HCT116 (cell line): Measurements from ENCODE around the gene SNRPD2. TPM values are rescaled to one million over a fixed set of nuclear protein-coding genes. Genes with fewer than 3 reads are reported as not detected.

Experiments used
- ATAC-seq: fragments of 200-7000 bp; cut with Tn5 transposase; 2 replicates; pipeline ENCODE4 v1.9.1; 2020; ENCODE audit warnings: mild to moderate bottlenecking, moderate library complexity
- BruUV-seq: library from RNA; stranded (reverse); fragments of 400-500 nt; replicated peaks from 2 replicates; lab custom pipeline; 2021; lab: Mats Ljungman, UMichigan
- CTCF ChIA-PET: fragments of 300-600 bp; sonication (Branson Sonifier 250); formaldehyde crosslinking; loops from one replicate; lab custom pipeline; 2021; ENCODE audit warnings: antibody characterized with exemption; lab: Charles Lee
- POLR2A ChIA-PET: fragments of 300-600, 350-600 bp; sonication (Branson Sonifier 250); formaldehyde crosslinking; loops from one replicate; lab custom pipeline; 2021; ENCODE audit warnings: antibody characterized with exemption; lab: Charles Lee
- RAD21 ChIA-PET, 2 experiments: fragments of 300-600 bp; sonication (Branson Sonifier 250); formaldehyde crosslinking; loops; one replicate each; lab custom pipeline; 2023; ENCODE audit warnings: low total read pairs in 2 of 2; ENCODE audit not compliant: uncharacterized antibody in 2 of 2, unreplicated experiment in 2 of 2, low non-redundant PET in 1 of 2; lab: Charles Lee
- DNase-seq: peaks from one replicate; pipeline ENCODE4 v3.0.0-alpha.2; 2010; ENCODE audit warnings: low read depth, low spot score
- H2AFZ ChIP-seq: fragments of 200-600 bp; shearing (Covaris generic), sonication (generic); 2 replicates; pipeline ENCODE4 v1.6.1; 2017; ENCODE audit warnings: low read depth, mixed run types, mixed read lengths, antibody characterized with exemption, low read length; ENCODE audit not compliant: poor library complexity, severe bottlenecking
- H3K27ac ChIP-seq: 2 replicates; pipeline ENCODE4 v1.5.1; 2012; ENCODE audit warnings: low read depth, low read length
- H3K27me3 ChIP-seq: fragments of 200-600 bp; sonication (generic); 2 replicates; pipeline ENCODE4 v1.6.1; 2016; ENCODE audit warnings: mixed run types, low read length, mixed read lengths; ENCODE audit not compliant: insufficient read depth
- H3K36me3 ChIP-seq, 2 experiments: fragments of 200-500 bp in 1 of 2; fragments of 200-600 bp in 1 of 2; sonication (Bioruptor generic) in 1 of 2; sonication (generic) in 1 of 2; 2 replicates each; pipeline versions ENCODE4 v1.5.1 to v1.6.1; 2014 to 2016; ENCODE audit warnings: low read length in 2 of 2, inconsistent platforms in 1 of 2, mixed read lengths in 1 of 2, mixed run types in 1 of 2; ENCODE audit not compliant: insufficient read depth in 2 of 2, control insufficient read depth in 1 of 2
- H3K4me1 ChIP-seq, 2 experiments: fragments of 200-600 bp in 1 of 2; sonication (generic) in 1 of 2; 2 replicates each; pipeline versions ENCODE4 v1.5.1 to v1.6.1; 2012 to 2017; ENCODE audit warnings: low read length in 2 of 2, inconsistent platforms in 1 of 2, mild to moderate bottlenecking in 1 of 2, mixed read lengths in 1 of 2, mixed run types in 1 of 2, moderate library complexity in 1 of 2; ENCODE audit not compliant: insufficient read depth in 2 of 2, control insufficient read depth in 1 of 2
- H3K4me2 ChIP-seq: fragments of 200-600 bp; sonication (generic); 2 replicates; pipeline ENCODE4 v1.6.1; 2017; ENCODE audit warnings: mixed run types, low read length, mixed read lengths
- H3K4me3 ChIP-seq, 2 experiments: fragments of 200-600 bp in 1 of 2; sonication (generic) in 1 of 2; replicated peaks in 1 of 2; 2 replicates each; pipeline ENCODE4 v1.5.1; 2011 to 2016; ENCODE audit warnings: low read length in 2 of 2, control low read depth in 1 of 2, low read depth in 1 of 2, mild to moderate bottlenecking in 1 of 2, mixed read lengths in 1 of 2, mixed run types in 1 of 2
- H3K79me2 ChIP-seq: fragments of 200-600 bp; sonication (generic); 2 replicates; pipeline ENCODE4 v1.6.1; 2017; ENCODE audit warnings: mild to moderate bottlenecking, mixed run types, low read length, moderate library complexity, mixed read lengths; ENCODE audit not compliant: insufficient read depth
- H3K9ac ChIP-seq: fragments of 200-600 bp; sonication (generic); 2 replicates; pipeline ENCODE4 v1.6.1; 2016; ENCODE audit warnings: low read length, mixed read lengths
- H3K9me2 ChIP-seq: fragments of 200-600 bp; sonication (generic), shearing (Covaris generic); 2 replicates; pipeline ENCODE4 v1.6.1; 2017; ENCODE audit warnings: mixed run types, mild to moderate bottlenecking, moderate library complexity; ENCODE audit not compliant: insufficient read depth
- H3K9me3 ChIP-seq, 2 experiments: fragments of 200-500 bp in 1 of 2; fragments of 200-600 bp in 1 of 2; sonication (Bioruptor generic) in 1 of 2; sonication (generic) in 1 of 2; 2 replicates each; pipeline ENCODE4 v1.6.1; 2014 to 2017; ENCODE audit warnings: low read length in 2 of 2, mixed read lengths in 2 of 2, inconsistent platforms in 1 of 2, low read depth in 1 of 2, mild to moderate bottlenecking in 1 of 2, mixed run types in 1 of 2, moderate library complexity in 1 of 2; ENCODE audit not compliant: control insufficient read depth in 1 of 2, insufficient read depth in 1 of 2
- H4K20me1 ChIP-seq: fragments of 200-600 bp; sonication (generic), shearing (Covaris generic); 2 replicates; pipeline ENCODE4 v1.6.1; 2017; ENCODE audit warnings: mixed run types, mild to moderate bottlenecking, moderate library complexity; ENCODE audit not compliant: insufficient read depth
- ATF3 ChIP-seq: IDR thresholded peaks from 2 replicates; pipeline ENCODE4 v1.6.1; 2012
- CBX3 ChIP-seq: IDR thresholded peaks from 2 replicates; pipeline ENCODE4 v1.6.1; 2012; ENCODE audit warnings: low read depth
- CEBPB ChIP-seq: IDR thresholded peaks from 2 replicates; pipeline ENCODE4 v1.6.1; 2012; ENCODE audit warnings: low read depth
- CTCF ChIP-seq, 3 experiments: fragments of 200-600 bp in 1 of 3; sonication (generic) in 1 of 3; IDR thresholded peaks in 2 of 3; conservative IDR thresholded peaks in 1 of 3; 2 replicates each; pipeline ENCODE4 v1.5.1; 2012 to 2017; ENCODE audit warnings: low read depth in 2 of 3, low read length in 2 of 3, antibody characterized with exemption in 1 of 3, borderline replicate concordance in 1 of 3, control low read depth in 1 of 3, mild to moderate bottlenecking in 1 of 3, mixed read lengths in 1 of 3, mixed run types in 1 of 3, moderate library complexity in 1 of 3; ENCODE audit not compliant: insufficient read depth in 1 of 3
- EGR1 ChIP-seq: IDR thresholded peaks from 2 replicates; pipeline ENCODE4 v1.6.1; 2012; ENCODE audit warnings: low read depth
- ELF1 ChIP-seq: IDR thresholded peaks from 2 replicates; pipeline ENCODE4 v1.6.1; 2012; ENCODE audit warnings: low read depth, borderline replicate concordance
- EZH2 ChIP-seq: fragments of 200-600 bp; sonication (generic); IDR thresholded peaks from 2 replicates; pipeline ENCODE4 v1.6.1; 2017; ENCODE audit warnings: antibody characterized with exemption, mixed run types
- EZH2phosphoT487 ChIP-seq: fragments of 200-600 bp; IDR thresholded peaks from 2 replicates; pipeline ENCODE4 v1.6.1; 2018; ENCODE audit warnings: antibody characterized with exemption, borderline replicate concordance
- FOSL1 ChIP-seq: IDR thresholded peaks from 2 replicates; pipeline ENCODE4 v1.6.1; 2012; ENCODE audit warnings: low read depth
- JUND ChIP-seq: IDR thresholded peaks from 2 replicates; pipeline ENCODE4 v1.6.1; 2012
- MAX ChIP-seq: IDR thresholded peaks from 2 replicates; pipeline ENCODE4 v1.6.1; 2012
- POLR2A ChIP-seq: IDR thresholded peaks from 2 replicates; pipeline ENCODE4 v1.7.0; 2011; ENCODE audit warnings: borderline replicate concordance; ENCODE audit not compliant: insufficient read depth, insufficient read length; ENCODE audit errors: extremely low read depth
- POLR2AphosphoS5 ChIP-seq: IDR thresholded peaks from 2 replicates; pipeline ENCODE4 v1.6.1; 2011; ENCODE audit warnings: mild to moderate bottlenecking, low read depth, low read length, moderate library complexity
- RAD21 ChIP-seq: IDR thresholded peaks from 2 replicates; pipeline ENCODE4 v1.6.1; 2012; ENCODE audit warnings: low read depth, mild to moderate bottlenecking
- REST ChIP-seq: IDR thresholded peaks from 2 replicates; pipeline ENCODE4 v1.6.1; 2012; ENCODE audit warnings: low read depth
- SP1 ChIP-seq: IDR thresholded peaks from 2 replicates; pipeline ENCODE4 v1.6.1; 2012; ENCODE audit warnings: low read depth
- SRF ChIP-seq: IDR thresholded peaks from 2 replicates; pipeline ENCODE4 v1.6.1; 2012; ENCODE audit warnings: low read depth
- TCF7L2 ChIP-seq: IDR thresholded peaks from 2 replicates; pipeline ENCODE4 v1.7.0; 2011; ENCODE audit warnings: borderline replicate concordance, inconsistent platforms; ENCODE audit not compliant: insufficient read depth, insufficient read length; ENCODE audit errors: extremely low read depth
- YY1 ChIP-seq: IDR thresholded peaks from 2 replicates; pipeline ENCODE4 v1.6.1; 2011; ENCODE audit warnings: low read length, low read depth, moderate library complexity, mild to moderate bottlenecking; ENCODE audit not compliant: insufficient replicate concordance; ENCODE audit errors: extremely low read depth
- ZFX ChIP-seq: fragments of 450-650 bp; IDR thresholded peaks from 2 replicates; pipeline ENCODE4 v1.6.1; 2017
- ZNF274 ChIP-seq: fragments of 200-500 bp; sonication (Bioruptor generic); IDR thresholded peaks from 2 replicates; pipeline ENCODE4 v1.6.1; 2014; ENCODE audit warnings: mild to moderate bottlenecking, low read depth, low read length, inconsistent platforms
- intact Hi-C: fragments of 100-400 bp; cut with micrococcal nuclease; formaldehyde crosslinking; loops from 2 replicates; pipeline ENCODE4 v1.10.0; 2022
- total RNA-seq: library from RNA; stranded (reverse); gene quantifications from one replicate; pipeline ENCODE4 v1.2.1, GENCODE V29; 2021; ENCODE audit not compliant: unreplicated experiment

SNRPD2 gene
- total RNA-seq, 1 experiment from 2014 or later: 927 TPM

GRCh38 chr19:45643024-45643926 is 48.5 kb downstream of the SNRPD2 start:
- Histone ChIP-seq H3K4me2 (peak overlapping the region; percentile 96), H3K4me1 (peaks cover 28 to 68% of the 10 kb centered on the region in 2 experiments), H3K79me2 (peaks cover 6% of the 10 kb centered on the region; the same call in 1 of the 2 replicates), H3K4me3 (peak overlapping the region; percentile 53; a peak in 3 of 4 replicates), H3K9me3 (no peaks in the 10 kb centered on the region), H2AFZ (peak overlapping the region; percentile 52), H4K20me1 (no peaks in the 10 kb centered on the region), H3K36me3 (no peaks in the 10 kb centered on the region), H3K9me2 (no peaks in the 10 kb centered on the region), H3K27me3 (no peaks in the 10 kb centered on the region), H3K9ac (no peak overlapping the region), H3K27ac (peak overlapping the region; percentile 79; the same call in 1 of the 2 replicates)
- DNase-seq (peak; percentile 71), ATAC-seq (no peak)
- ChIA-PET POLR2A (interaction anchor here (0.7 to 4.7 kb wide), 7 partner anchors 11 to 176 kb away, joined by 3 to 54 read pairs (median 8); partner anchors contain the start of genes FOSB, GIPR, QPCTL and SNRPD2), CTCF (interaction anchor here (0.9 to 3.6 kb wide), 19 partner anchors 12 to 240 kb away, joined by 3 to 40 read pairs (median 8); partner anchors contain the start of genes GIPR and OPA3), RAD21 (interaction anchor here (1.5 to 2.6 kb wide), 3 partner anchors 24 to 52 kb away, joined by 3 to 17 read pairs (median 9); partner anchors contain the start of gene GIPR (in 1 of the 2))
- BruUV-seq: no TSS peak
- intact Hi-C loops: loop anchor here (1.0 to 5.0 kb wide), 4 partner anchors 36 to 158 kb away; no protein-coding TSS in a partner anchor
- no peak for TF ChIP-seq EGR1
- no peak for TF ChIP-seq CBX3
- no peak for TF ChIP-seq EZH2phosphoT487
- no peak for TF ChIP-seq YY1
- TF ChIP-seq TCF7L2: peak; percentile 27
- no peak for TF ChIP-seq REST
- no peak for TF ChIP-seq EZH2
- TF ChIP-seq SP1: no peak
- no peak; the same call in 1 of the 2 replicates for TF ChIP-seq FOSL1
- no peak for TF ChIP-seq JUND
- peak; percentile 98 for TF ChIP-seq RAD21
- TF ChIP-seq ATF3: no peak
- TF ChIP-seq MAX: no peak
- no peak for TF ChIP-seq ZFX
- no peak for TF ChIP-seq ZNF274
- TF ChIP-seq CEBPB: no peak
- TF ChIP-seq POLR2AphosphoS5: peak; percentile 34
- TF ChIP-seq SRF: no peak
- TF ChIP-seq CTCF (IDR thresholded peaks at IDR 0.05 in 2 of 3, conservative IDR thresholded peaks at IDR 0.05 in 1 of 3; ENCODE audit: borderline replicate concordance in 1 of 3, insufficient read depth in 1 of 3, low read depth in 2 of 3, low read length in 2 of 3): peak; percentile 97 to 99 (median 99)
- no peak for TF ChIP-seq ELF1
- TF ChIP-seq POLR2A: peak; percentile 21
